GM06990 (cell line): Measurements from ENCODE around the gene CD33.

Source experiments
- DNase-seq: peaks from one replicate; pipeline ENCODE4 v3.0.0-alpha.2; 2011; ENCODE audit not compliant: insufficient read length; ENCODE audit errors: extremely low read depth
- H3K27me3 ChIP-seq: replicated peaks from 2 replicates; pipeline ENCODE4 v1.6.0; 2011; ENCODE audit warnings: low read length; ENCODE audit not compliant: control insufficient read depth, insufficient read depth
- H3K36me3 ChIP-seq: 2 replicates; pipeline ENCODE4 v1.5.1; 2011; ENCODE audit warnings: low read length; ENCODE audit not compliant: control insufficient read depth, insufficient read depth
- H3K4me3 ChIP-seq: replicated peaks from 2 replicates; pipeline ENCODE4 v1.5.1; 2011; ENCODE audit warnings: low read depth, mild to moderate bottlenecking, control low read depth, low read length
- CTCF ChIP-seq: IDR thresholded peaks from 2 replicates; pipeline ENCODE4 v1.5.1; 2011; ENCODE audit warnings: low read length, control low read depth, mild to moderate bottlenecking, inconsistent platforms; ENCODE audit not compliant: insufficient read depth, poor library complexity, severe bottlenecking

Gene CD33

DNA sequence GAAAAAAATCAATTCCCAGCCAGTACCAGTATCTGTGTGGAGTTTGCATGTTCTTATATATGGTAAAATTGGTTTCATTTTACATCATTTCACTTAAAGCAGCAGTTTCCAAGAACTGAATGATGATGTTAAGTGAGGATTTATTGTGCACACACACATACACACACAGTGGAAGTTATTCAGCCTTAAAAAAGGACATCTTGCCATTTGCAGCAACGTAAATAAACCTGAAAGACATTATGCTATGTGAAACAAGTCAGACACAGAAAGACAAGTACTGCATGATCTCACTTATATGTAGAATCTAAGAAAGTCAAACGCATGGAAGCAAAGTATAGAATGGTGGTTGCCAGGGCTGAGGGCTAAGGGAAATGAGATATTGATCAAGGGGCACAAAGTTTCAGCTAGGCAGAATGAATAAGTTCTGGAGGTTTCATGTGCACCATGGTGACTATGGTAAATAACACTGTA lies 31.3 kb downstream of the CD33 start:
- H3K4me3 ChIP-seq = no peak overlapping the region

DNA sequence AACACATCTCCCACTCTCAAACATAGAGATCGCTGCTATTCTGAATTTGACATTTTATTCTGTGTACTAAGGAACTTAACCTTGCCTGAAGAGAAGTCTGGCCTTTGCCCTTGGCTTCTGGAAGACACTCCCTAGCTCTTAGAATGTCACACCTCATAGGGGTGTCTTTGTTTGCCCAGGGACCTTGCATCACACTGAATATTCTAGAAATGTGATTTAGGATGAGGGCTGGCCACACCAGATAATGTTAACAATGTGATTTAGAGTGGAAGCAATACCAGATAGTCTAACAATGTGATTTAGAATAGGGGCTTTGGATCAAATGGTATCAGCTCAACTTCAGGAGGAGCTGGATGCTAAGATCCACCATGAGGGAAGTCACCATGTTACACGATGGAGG lies 32.6 kb downstream of the CD33 start:
- DNase-seq = no peak
- no peaks in the 10 kb centered on the region for H3K27me3 ChIP-seq
- no peaks in the 10 kb centered on the region for H3K36me3 ChIP-seq
- no peak overlapping the region for H3K4me3 ChIP-seq
- TF ChIP-seq CTCF = no peak

More for the DNA sequence above, 31.3 kb downstream of the CD33 start:
- TF ChIP-seq CTCF = no peak
- no peaks in the 10 kb centered on the region for H3K36me3 ChIP-seq
- DNase-seq = no peak
- no peaks in the 10 kb centered on the region for H3K27me3 ChIP-seq

DNA sequence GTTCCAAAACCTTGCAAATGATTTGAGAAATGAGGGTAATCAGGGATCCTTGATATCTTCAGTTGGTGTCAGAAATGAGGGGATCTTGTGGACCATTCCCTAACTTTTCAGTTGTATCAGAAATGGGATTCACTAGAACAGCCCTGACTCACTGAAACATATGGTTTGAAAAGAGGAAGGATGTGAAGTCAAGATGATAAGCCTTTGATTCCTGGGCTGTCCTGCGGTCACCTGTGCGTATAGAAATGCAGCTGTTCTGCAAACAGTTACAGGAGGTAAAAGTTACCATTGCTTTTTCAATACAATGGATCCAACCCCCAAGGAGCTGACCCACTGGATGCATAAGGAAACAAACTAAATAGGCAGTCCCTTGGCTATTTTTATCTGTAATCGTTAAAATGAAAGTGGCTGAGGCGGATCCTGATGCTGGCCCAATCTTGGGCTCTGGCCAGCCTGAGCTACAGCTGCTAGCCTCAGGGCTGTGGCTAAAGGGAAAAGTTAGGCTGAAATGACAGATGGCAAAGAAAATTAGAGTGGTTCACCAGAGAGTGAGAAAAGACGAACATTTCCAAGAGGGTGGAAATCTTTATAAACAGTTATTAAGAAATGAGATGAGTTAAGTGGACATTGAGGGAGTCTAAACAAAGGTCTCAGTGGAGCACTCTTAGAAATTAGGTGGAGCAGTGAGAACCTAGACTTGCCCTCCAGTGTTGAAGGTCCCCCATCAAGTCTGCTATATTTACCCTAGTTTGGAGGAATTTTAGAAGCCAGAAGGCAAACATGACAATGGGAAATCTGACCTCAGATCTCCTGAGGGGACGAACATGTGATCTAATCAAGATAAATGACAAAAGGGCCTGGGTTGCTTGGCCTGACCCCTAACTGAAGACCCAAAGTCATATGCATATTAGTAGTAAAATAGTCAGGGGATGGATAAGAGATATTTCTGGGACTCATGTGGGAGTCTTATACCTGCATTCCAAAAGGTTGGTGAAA lies 33.6 kb downstream of the CD33 start:
- no peaks in the 10 kb centered on the region for H3K36me3 ChIP-seq
- no peaks in the 10 kb centered on the region for H3K27me3 ChIP-seq
- no peak for TF ChIP-seq CTCF
- no peak for DNase-seq
- no peak overlapping the region for H3K4me3 ChIP-seq

DNA sequence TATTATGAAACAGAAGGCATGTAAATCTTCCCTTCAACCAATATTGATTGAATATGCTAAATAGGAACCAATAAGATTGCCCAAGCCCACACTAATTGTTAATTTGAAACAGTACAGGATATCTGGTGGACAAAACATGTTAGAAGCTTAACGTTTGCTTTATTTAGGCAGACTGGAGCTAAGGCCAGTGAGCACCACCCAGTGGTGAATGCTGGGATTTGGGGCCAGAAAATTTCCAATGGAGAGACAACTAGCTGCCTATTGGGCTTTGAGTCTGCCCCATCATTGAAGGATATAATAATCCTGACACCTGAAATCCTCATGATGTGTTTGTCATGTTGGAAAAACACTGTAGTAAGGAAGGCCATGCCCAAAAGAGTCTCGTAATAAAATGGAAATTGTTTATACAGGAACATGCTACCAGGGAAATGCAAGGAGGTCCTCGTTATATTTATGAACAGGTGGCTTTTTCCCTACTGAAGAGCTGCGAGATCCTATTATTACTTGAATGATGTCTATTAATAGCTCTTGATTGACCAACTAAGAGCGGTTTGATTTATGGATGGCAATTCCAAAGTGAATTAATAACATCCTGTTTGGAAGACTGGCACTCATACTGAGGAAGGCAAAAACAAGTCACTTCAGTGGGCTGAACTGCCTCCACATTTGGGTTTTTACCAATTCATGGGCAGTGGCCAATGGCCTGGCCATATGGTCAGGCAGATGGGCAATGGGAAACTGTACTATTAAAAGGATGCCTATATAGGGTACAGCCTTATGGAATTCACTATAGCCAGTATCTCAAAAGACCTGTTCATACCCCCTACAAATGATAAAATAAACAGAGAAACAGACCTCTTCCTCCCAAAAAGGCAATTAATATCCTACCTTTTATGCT lies 34.7 kb downstream of the CD33 start:
- DNase-seq = no peak
- Histone ChIP-seq H3K27me3 (no peaks in the 10 kb centered on the region), H3K36me3 (no peaks in the 10 kb centered on the region), H3K4me3 (no peak overlapping the region)
- peak; percentile 86 for TF ChIP-seq CTCF

GRCh38 chr19:51263808-51264207 lies 38.9 kb downstream of the CD33 start:
- DNase-seq = no peak
- Histone ChIP-seq H3K36me3 (no peaks in the 10 kb centered on the region), H3K4me3 (no peak overlapping the region), H3K27me3 (no peaks in the 10 kb centered on the region; the same call in 1 of the 2 replicates)
- TF ChIP-seq CTCF = no peak
